ENCODE measurements around the gene POM121L2. TPM values are rescaled to one million over a fixed set of nuclear protein-coding genes. Genes with fewer than 3 reads are reported as not detected.
A peak's percentile ranks its signal among the peaks of the same experiment; 100 is the strongest.

The POM121L2 gene
- total and polyA plus RNA-seq, 2 of the 13 experiments (the other 11 are each of a cell fraction or from before 2014, with no cell fraction given), result not detected

- BruUV-seq (replicated peaks), result no TSS peak
- H3K79me2 ChIP-seq (ENCODE audit: insufficient read depth, low read length), result no peaks in the 10 kb centered on the region
- in situ Hi-C loops (cut with HindIII; ENCODE audit: extremely low pct_ligation_motif_present, low pct_unique_long_range_greater_than_20kb), result no loop called here
- no peaks in the 10 kb centered on the region for H4K20me1 ChIP-seq (ENCODE audit: insufficient read depth, low read length)
- intact Hi-C loops (cut with micrococcal nuclease; ENCODE audit: unreplicated experiment), result no loop called here
- ATAC-seq, result no peak
- CTCF ChIA-PET (ENCODE audit: low intra/inter-chr PET ratio, low total read pairs), result no interaction called here
- no peak overlapping the region for H2AFZ ChIP-seq (ENCODE audit: low read length)
- H3K36me3 ChIP-seq (replicated peaks in 1 of 2; ENCODE audit: control insufficient read depth in 1 of 2, insufficient read depth in 2 of 2, low read length in 2 of 2), result no peaks in the 10 kb centered on the region
- no peak for FAIRE-seq
- H3K4me1 ChIP-seq (ENCODE audit: insufficient read depth, low read length), result peaks cover 20% of the 10 kb centered on the region
- peaks cover 5 to 35% of the 10 kb centered on the region in 2 experiments; a peak in 4 of 5 replicates for H3K27me3 ChIP-seq (ENCODE audit: control insufficient read depth in 1 of 2, insufficient read depth in 2 of 2, low read length in 2 of 2)
- 46% methylated on average over 36 of the region's 36 CpGs for WGBS (ENCODE audit: low lambda C conversion rate)
- no peak overlapping the region for H3K27ac ChIP-seq (ENCODE audit: extremely low read length, insufficient read depth, low read length)
- no peak overlapping the region for H3K9ac ChIP-seq (ENCODE audit: insufficient read depth, low read depth, low read length)
- H3K4me3 ChIP-seq (replicated peaks in 1 of 3; ENCODE audit: insufficient read depth in 1 of 3, low read depth in 2 of 3, low read length in 3 of 3), result no peak overlapping the region
- no peaks in the 10 kb centered on the region for H3K9me3 ChIP-seq (ENCODE audit: low read length)
- POLR2A ChIA-PET, result no interaction called here
- no peak overlapping the region for H3K4me2 ChIP-seq (ENCODE audit: low read depth, low read length)
- no peak for TF ChIP-seq ZNF143 (CRISPR knock-in tag; IDR thresholded peaks at IDR 0.05)
- peak; percentile 84 for TF ChIP-seq ZNF740 (CRISPR knock-in tag; IDR thresholded peaks at IDR 0.05)
- 0 out of 2 replicates have a peak, but pooled peaks have one; percentile 12 for TF ChIP-seq ZNF331 (CRISPR knock-in tag; IDR thresholded peaks at IDR 0.05)
- peak; percentile 72; the same call in 1 of the 2 replicates for TF ChIP-seq PATZ1 (CRISPR knock-in tag; IDR thresholded peaks at IDR 0.05)
- 0 out of 2 replicates have a peak, but pooled peaks have one; percentile 55 for TF ChIP-seq ADNP (CRISPR knock-in tag; IDR thresholded peaks at IDR 0.05)
- no peak for DNase-seq (ENCODE audit: low spot score)
Measured at GRCh38 chr6:27275025-27275956, 36.8 kb downstream of the POM121L2 start.

Data from HepG2 (cell line).